H1 (cell line): Measurements from ENCODE around the gene CNOT9. TPM values are rescaled to one million over a fixed set of nuclear protein-coding genes. Genes with fewer than 3 reads are reported as not detected.

Experiments used
- CTCF ChIA-PET: fragments of 300-600 bp; sonication (Branson Sonifier 250); formaldehyde crosslinking; loops from one replicate; lab custom pipeline; 2021; ENCODE audit not compliant: partially characterized antibody; lab: Charles Lee
- POLR2A ChIA-PET: fragments of 300-600 bp; sonication (Branson Sonifier 250); formaldehyde crosslinking; loops from one replicate; lab custom pipeline; 2021; ENCODE audit warnings: inconsistent platforms; ENCODE audit not compliant: partially characterized antibody; lab: Charles Lee
- DNase-seq, 2 experiments: peaks; one replicate each; pipeline versions ENCODE4 v3.0.0 to v3.0.0-alpha.2; 2010 to 2022; ENCODE audit warnings: low spot score in 2 of 2, low read depth in 1 of 2, mixed read lengths in 1 of 2
- FAIRE-seq: peaks from 2 replicates; lab custom pipeline; 2011; peaks lifted over from hg19 to GRCh38; lab: Jason Lieb, UNC
- H2AFZ ChIP-seq: 2 replicates; pipeline ENCODE4 v1.8.1; 2012; ENCODE audit warnings: low read length, inconsistent platforms
- H2AK5ac ChIP-seq: 2 replicates; pipeline ENCODE4 v1.6.1; 2013; ENCODE audit warnings: low read depth, low read length
- H2BK120ac ChIP-seq: replicated peaks from 2 replicates; pipeline ENCODE3; 2013; ENCODE audit warnings: low read depth, low read length, inconsistent platforms
- H2BK12ac ChIP-seq: 2 replicates; pipeline ENCODE4 v1.6.1; 2013; ENCODE audit warnings: low read depth, low read length
- H2BK15ac ChIP-seq: 2 replicates; pipeline ENCODE4 v1.6.1; 2013; ENCODE audit warnings: low read length
- H2BK20ac ChIP-seq: 2 replicates; pipeline ENCODE4 v1.6.1; 2013; ENCODE audit warnings: low read length
- H2BK5ac ChIP-seq: 2 replicates; pipeline ENCODE4 v1.6.1; 2013; ENCODE audit warnings: low read depth, low read length
- H3K14ac ChIP-seq: 2 replicates; pipeline ENCODE4 v1.6.1; 2013; ENCODE audit warnings: inconsistent platforms; ENCODE audit not compliant: insufficient read length
- H3K18ac ChIP-seq: 2 replicates; pipeline ENCODE4 v1.6.1; 2013; ENCODE audit warnings: low read length; ENCODE audit errors: extremely low read depth
- H3K23ac ChIP-seq: 2 replicates; pipeline ENCODE4 v1.6.1; 2013; ENCODE audit warnings: inconsistent platforms; ENCODE audit not compliant: insufficient read length
- H3K23me2 ChIP-seq: 2 replicates; pipeline ENCODE4 v1.6.1; 2013; ENCODE audit warnings: low read depth, low read length
- H3K27ac ChIP-seq: 2 replicates; pipeline ENCODE4 v1.6.1; 2011; ENCODE audit warnings: low read depth, low read length, inconsistent platforms
- H3K27me3 ChIP-seq, 4 experiments: replicated peaks in 1 of 4; 1 replicate in 1 of 4; 2 replicates in 3 of 4; pipeline versions ENCODE4 v1.6.1 to v1.8.1; 2011 to 2013; ENCODE audit warnings: low read length in 3 of 4, mild to moderate bottlenecking in 3 of 4, inconsistent platforms in 2 of 4, mixed read lengths in 2 of 4, moderate library complexity in 1 of 4; ENCODE audit not compliant: control insufficient read depth in 3 of 4, insufficient read depth in 3 of 4; ENCODE audit errors: extremely low read depth in 1 of 4
- H3K36me3 ChIP-seq, 4 experiments: 2 replicates each; pipeline versions ENCODE4 v1.6.1 to v1.8.1; 2011 to 2013; ENCODE audit warnings: mild to moderate bottlenecking in 4 of 4, low read length in 3 of 4, moderate library complexity in 2 of 4, control low read depth in 1 of 4, inconsistent platforms in 1 of 4; ENCODE audit not compliant: insufficient read depth in 4 of 4, control insufficient read depth in 2 of 4
- H3K4ac ChIP-seq: replicated peaks from 2 replicates; pipeline ENCODE3; 2013; ENCODE audit warnings: low read length, low read depth, mixed read lengths, inconsistent platforms; ENCODE audit not compliant: insufficient read length
- H3K4me1 ChIP-seq, 4 experiments: replicated peaks in 1 of 4; 1 replicate in 1 of 4; 2 replicates in 3 of 4; pipeline versions ENCODE4 v1.6.1 to v1.8.1; 2011 to 2013; ENCODE audit warnings: low read length in 3 of 4, inconsistent platforms in 2 of 4, mixed read lengths in 1 of 4; ENCODE audit not compliant: insufficient read depth in 4 of 4, control insufficient read depth in 3 of 4
- H3K4me2 ChIP-seq, 2 experiments: 2 replicates each; pipeline versions ENCODE4 v1.6.1 to v1.8.1; 2011 to 2013; ENCODE audit warnings: low read depth in 2 of 2, low read length in 2 of 2, control low read depth in 1 of 2, inconsistent platforms in 1 of 2, mild to moderate bottlenecking in 1 of 2; ENCODE audit not compliant: insufficient read depth in 1 of 2
- H3K4me3 ChIP-seq, 4 experiments: fragments of 200-600, 300-600 bp in 1 of 4; sonication (generic), shearing (Covaris generic), sonication (Bioruptor Twin) in 1 of 4; 2 replicates each; pipeline versions ENCODE4 v1.5.1 to v1.8.1; 2011 to 2016; ENCODE audit warnings: low read length in 4 of 4, low read depth in 3 of 4, control low read depth in 2 of 4, inconsistent platforms in 2 of 4, mild to moderate bottlenecking in 2 of 4, mixed read lengths in 1 of 4, moderate library complexity in 1 of 4; ENCODE audit not compliant: insufficient read depth in 2 of 4; ENCODE audit errors: extremely low read depth in 1 of 4
- H3K56ac ChIP-seq: replicated peaks from 2 replicates; pipeline ENCODE3; 2013; ENCODE audit warnings: low read depth, mild to moderate bottlenecking, mixed read lengths, low read length, inconsistent platforms; ENCODE audit not compliant: insufficient read length
- H3K79me1 ChIP-seq: 2 replicates; pipeline ENCODE4 v1.6.1; 2013; ENCODE audit warnings: low read depth, low read length, control low read depth
- H3K79me2 ChIP-seq, 2 experiments: 2 replicates each; pipeline versions ENCODE4 v1.6.1 to v1.8.1; 2012 to 2013; ENCODE audit warnings: low read length in 2 of 2, mild to moderate bottlenecking in 2 of 2, inconsistent platforms in 1 of 2; ENCODE audit not compliant: insufficient read depth in 2 of 2, control insufficient read depth in 1 of 2
- H3K9ac ChIP-seq, 4 experiments: replicated peaks in 1 of 4; 1 replicate in 1 of 4; 2 replicates in 3 of 4; pipeline versions ENCODE4 v1.6.1 to v1.8.1; 2011 to 2013; ENCODE audit warnings: low read depth in 3 of 4, low read length in 3 of 4, control low read depth in 2 of 4, mild to moderate bottlenecking in 2 of 4, moderate library complexity in 2 of 4, inconsistent platforms in 1 of 4; ENCODE audit errors: extremely low read depth in 1 of 4
- H3K9me3 ChIP-seq, 2 experiments: 2 replicates each; pipeline versions ENCODE4 v1.6.1 to v1.8.1; 2012 to 2013; ENCODE audit warnings: mild to moderate bottlenecking in 2 of 2, moderate library complexity in 2 of 2, control low read depth in 1 of 2, inconsistent platforms in 1 of 2, low read depth in 1 of 2, low read length in 1 of 2, mixed read lengths in 1 of 2; ENCODE audit not compliant: insufficient read depth in 2 of 2
- H4K20me1 ChIP-seq, 2 experiments: replicated peaks in 1 of 2; 2 replicates each; pipeline versions ENCODE3 to v1.8.1; 2011 to 2013; ENCODE audit warnings: inconsistent platforms in 2 of 2, low read length in 2 of 2, mild to moderate bottlenecking in 1 of 2; ENCODE audit not compliant: insufficient read depth in 2 of 2, control insufficient read depth in 1 of 2
- H4K5ac ChIP-seq: 2 replicates; pipeline ENCODE4 v1.6.1; 2013; ENCODE audit warnings: low read length, low read depth, mixed read lengths, inconsistent platforms; ENCODE audit not compliant: insufficient read length
- H4K8ac ChIP-seq: 2 replicates; pipeline ENCODE4 v1.8.0; 2013; ENCODE audit warnings: mild to moderate bottlenecking, moderate library complexity, low read length, inconsistent platforms; ENCODE audit not compliant: insufficient read depth; ENCODE audit errors: extremely low read depth
- H4K91ac ChIP-seq: replicated peaks from 2 replicates; pipeline ENCODE3; 2013; ENCODE audit warnings: low read length, mixed read lengths, inconsistent platforms; ENCODE audit not compliant: insufficient read length
- CEBPB ChIP-seq: IDR thresholded peaks from 2 replicates; pipeline ENCODE4 v1.6.1; 2012; ENCODE audit warnings: low read depth, low read length
- CTBP2 ChIP-seq: IDR thresholded peaks from 2 replicates; pipeline ENCODE4 v1.7.0; 2011; ENCODE audit warnings: borderline replicate concordance, mild to moderate bottlenecking, moderate library complexity, mixed read lengths, low read length; ENCODE audit not compliant: insufficient read depth, insufficient read length
- HDAC6 ChIP-seq: IDR thresholded peaks from one replicate; pipeline ENCODE4 v1.7.1; 2012; ENCODE audit warnings: low read depth, mild to moderate bottlenecking, inconsistent platforms, low read length, moderate library complexity
- MAFK ChIP-seq: IDR thresholded peaks from 2 replicates; pipeline ENCODE4 v1.6.1; 2012; ENCODE audit warnings: low read depth, mild to moderate bottlenecking, improper control_type of control experiment, low read length
- MAX ChIP-seq: IDR thresholded peaks from 2 replicates; pipeline ENCODE4 v1.6.1; 2012; ENCODE audit warnings: inconsistent platforms
- NRF1 ChIP-seq: IDR thresholded peaks from 2 replicates; pipeline ENCODE4 v1.6.1; 2011; ENCODE audit warnings: mild to moderate bottlenecking, low read depth, low read length, improper control_type of control experiment
- POLR2AphosphoS5 ChIP-seq: IDR thresholded peaks from 2 replicates; pipeline ENCODE4 v1.6.1; 2011; ENCODE audit warnings: low read depth, low read length
- RFX5 ChIP-seq: IDR thresholded peaks from 2 replicates; pipeline ENCODE4 v1.6.1; 2011; ENCODE audit warnings: low read depth, low read length, improper control_type of control experiment, borderline replicate concordance
- RNF2 ChIP-seq: fragments of 200-900, 300-1000 bp; sonication (generic); IDR thresholded peaks from 2 replicates; pipeline ENCODE4 v1.7.1; 2016; ENCODE audit warnings: borderline replicate concordance, low read depth, mild to moderate bottlenecking, antibody characterized with exemption, low read length; ENCODE audit not compliant: poor library complexity, severe bottlenecking; ENCODE audit errors: missing control alignments
- SIRT6 ChIP-seq: IDR thresholded peaks from one replicate; pipeline ENCODE4 v1.7.1; 2012; ENCODE audit warnings: low read length, inconsistent platforms
- SRF ChIP-seq: IDR thresholded peaks from 2 replicates; pipeline ENCODE4 v1.6.1; 2011; ENCODE audit warnings: mild to moderate bottlenecking, low read depth, low read length, moderate library complexity
- SUZ12 ChIP-seq: fragments of 200-600 bp; sonication (generic); IDR thresholded peaks from 2 replicates; pipeline ENCODE4 v1.6.1; 2012; ENCODE audit warnings: mild to moderate bottlenecking, inconsistent platforms, low read length, moderate library complexity, mixed read lengths
- WGBS, 2 experiments: shearing (Covaris generic) in 1 of 2; methylation state at CpG; one replicate each; pipeline versions ENCODE4 v1.1.6 to v1.1.7; 2013 to 2015; ENCODE audit warnings: low lambda C conversion rate in 2 of 2, mixed read lengths in 2 of 2, inconsistent platforms in 1 of 2, low coverage in 1 of 2, missing lambda C conversion rate in 1 of 2; ENCODE audit not compliant: insufficient replicate concordance in 2 of 2, insufficient coverage in 1 of 2, insufficient read length in 1 of 2; ENCODE audit errors: extremely low coverage in 1 of 2, missing lambda C conversion rate in 1 of 2; 5-methylcytosine and 5-hydroxymethylcytosine counted together
- polyA plus RNA-seq, 7 experiments: library from polyadenylated mRNA; depleted of rRNA in 3 of 7; stranded (reverse) in 5 of 7; unstranded in 2 of 7; fragments of >200 nt in 5 of 7; fragments of 200-250 nt in 2 of 7; gene quantifications; 1 replicate in 5 of 7; 2 replicates in 1 of 7; 4 replicates in 1 of 7; pipeline versions ENCODE4 v1.2.1 to v1.2.3, GENCODE V29; 2011 to 2013; ENCODE audit warnings: missing spikeins in 2 of 7, mixed read lengths in 2 of 7
- total RNA-seq: library from RNA; stranded (reverse); fragmentation: NEBNext Ultra II Directional; extraction: Animal tissue kit (Norgen Biotek cat#: 25700); gene quantifications from 2 replicates; pipeline ENCODE4 v1.2.1, GENCODE V29; 2021

Gene CNOT9
- total and polyA plus RNA-seq, 2 of the 8 experiments (the other 6 are each of a cell fraction or from before 2014, with no cell fraction given): 79.3 to 81.2 TPM

- Histone ChIP-seq H2BK12ac (no peak overlapping the region), H4K91ac (no peak overlapping the region), H3K4ac (no peak overlapping the region), H4K20me1 (peaks cover 0 to 6% of the 10 kb centered on the region in 2 experiments), H3K14ac (no peak overlapping the region), H2AK5ac (no peak overlapping the region), H2BK20ac (no peak overlapping the region), H3K27me3 (no peaks in the 10 kb centered on the region), H3K79me1 (no peaks in the 10 kb centered on the region; the same call in 1 of the 2 replicates), H3K4me1 (no peaks in the 10 kb centered on the region), H3K23ac (no peak overlapping the region), H2BK15ac (no peak overlapping the region), H4K8ac (no peak overlapping the region), H3K79me2 (no peaks in the 10 kb centered on the region), H3K9ac (no peak overlapping the region), H3K18ac (no peak overlapping the region), H3K9me3 (no peaks in the 10 kb centered on the region), H3K23me2 (no peaks in the 10 kb centered on the region), H3K56ac (no peak overlapping the region), H4K5ac (no peak overlapping the region), H3K27ac (no peak overlapping the region), H2BK5ac (no peak overlapping the region), H3K4me2 (no peak overlapping the region), H3K36me3 (peaks cover 20 to 62% (median 48%) of the 10 kb centered on the region in 4 experiments), H3K4me3 (no peak overlapping the region), H2BK120ac (no peak overlapping the region), H2AFZ (no peak overlapping the region)
- FAIRE-seq (no peak), DNase-seq (no peak)
- WGBS, 2 experiments: 100% methylated on average over 5 of the region's 5 CpGs; no CpG with 5 or more reads in 1 of the 2 experiments
- ChIA-PET POLR2A (interaction anchor here (1.1 to 2.3 kb wide), 2 partner anchors 10 to 24 kb away, joined by 3 to 13 read pairs; partner anchors contain the start of genes BCS1L and ZNF142), CTCF (interaction anchor here (0.6 to 1.5 kb wide), 4 partner anchors 14 to 227 kb away, joined by 3 to 5 read pairs (median 3); no protein-coding TSS in a partner anchor)
- TF ChIP-seq CEBPB: no peak
- no peak for TF ChIP-seq POLR2AphosphoS5
- no peak for TF ChIP-seq HDAC6
- no peak for TF ChIP-seq SUZ12
- no peak for TF ChIP-seq MAX
- TF ChIP-seq SRF: no peak
- TF ChIP-seq RFX5: no peak
- no peak for TF ChIP-seq CTBP2
- no peak for TF ChIP-seq NRF1
- TF ChIP-seq RNF2: no peak
- no peak for TF ChIP-seq SIRT6
- no peak for TF ChIP-seq MAFK
Measured at GRCh38 chr2:218635719-218636118, 67.1 kb downstream of the CNOT9 start.
